Ovary (tissue), 9 donors: ENCODE data around the gene LPIN2. TPM values are rescaled to one million over a fixed set of nuclear protein-coding genes. Genes with fewer than 3 reads are reported as not detected.

ENCODE experiments used
- DNase-seq, 5 donors: peaks; one replicate each; pipeline ENCODE4 v3.0.0-alpha.2; 2019 to 2020
- H3K27ac ChIP-seq, 2 donors: fragments of 200-600 bp; one replicate each; pipeline versions ENCODE4 v1.5.1 to v1.8.0; 2019 to 2022
- H3K27me3 ChIP-seq: fragments of 200-600 bp; one replicate; pipeline ENCODE4 v1.8.0; 2022
- H3K36me3 ChIP-seq: fragments of 200-600 bp; sonication (generic); one replicate; pipeline ENCODE4 v1.5.1; 2019
- H3K4me1 ChIP-seq: one replicate; pipeline ENCODE4 v1.8.1; 2013; ENCODE audit warnings: mild to moderate bottlenecking, moderate library complexity; ENCODE audit not compliant: insufficient read depth
- H3K4me3 ChIP-seq: fragments of 200-600 bp; sonication (generic); one replicate; pipeline ENCODE4 v1.5.1; 2017
- H3K9me3 ChIP-seq, 2 donors: fragments of 200-600 bp in 1 of 2; sonication (generic) in 1 of 2; one replicate each; pipeline versions ENCODE4 v1.5.1 to v1.8.1; 2013 to 2019; ENCODE audit warnings: mild to moderate bottlenecking in 1 of 2, moderate library complexity in 1 of 2
- CTCF ChIP-seq, 3 donors: fragments of 450-650 bp in 2 of 3; fragments of 200-600 bp in 1 of 3; IDR thresholded peaks; one replicate each; pipeline versions ENCODE4 v1.5.1 to v1.8.0; 2016 to 2022; ENCODE audit warnings: antibody characterized with exemption in 3 of 3, mild to moderate bottlenecking in 1 of 3
- EP300 ChIP-seq: sonication (generic); formaldehyde crosslinking; IDR thresholded peaks from one replicate; pipeline ENCODE4 v1.6.1; 2017; ENCODE audit warnings: antibody characterized with exemption
- POLR2A ChIP-seq: fragments of 450-650 bp; IDR thresholded peaks from one replicate; pipeline ENCODE4 v1.6.1; 2017; ENCODE audit warnings: antibody characterized with exemption, mild to moderate bottlenecking, moderate library complexity
- WGBS, 3 donors: extraction: QIAGEN DNeasy Blood & Tissue Kit in 1 of 3; methylation state at CpG; one replicate each; pipeline versions ENCODE4 v1.1.5 to v1.1.7; 2013 to 2017; 5-methylcytosine and 5-hydroxymethylcytosine counted together
- intact Hi-C, 4 donors: fragments of 100-400 bp; cut with DNase I; formaldehyde crosslinking; loops; one replicate each; pipeline versions ENCODE4 v1.11.0 to v1.15.1; 2022 to 2023
- polyA plus RNA-seq, 2 donors: library from polyadenylated mRNA; stranded (reverse); fragments of 200-250 nt in 1 of 2; fragments of 350-450 nt in 1 of 2; fragmentation: Illumina TruSeq in 1 of 2; extraction: RNeasy Lipid Tissue Mini Kit (QIAGEN cat#74804) in 1 of 2; gene quantifications; one replicate each; pipeline ENCODE4 v1.2.3, GENCODE V29; 2013 to 2014
- total RNA-seq, 7 donors: library from RNA; depleted of rRNA in 2 of 7; stranded (reverse); fragments of >200 nt in 2 of 7; fragmentation: NEBNext Ultra II Directional in 3 of 7; extraction: Animal tissue kit (Norgen Biotek cat#: 25700) in 3 of 7; gene quantifications; one replicate each; pipeline versions ENCODE4 v1.1.0 to v1.2.4, GENCODE V29; 2016 to 2023
- donor health status: DM: no; HTN: no; CAD: no; lungs with moderate emphysema.
- donor health status: DM: no; HTN: no; CAD: no.
- donor health status: Bipolar disorder and iron deficiency.
- donor health status: DM: yes; HTN: yes; CAD: no.
- donor health status: DM: no; HTN: no; CAD: no.
- donor health status: DM: yes; HTN: yes; CAD: no.

The LPIN2 gene
- total and polyA plus RNA-seq, 9 donors, result 13.4 to 44.7 (median 26.4) TPM

DNA sequence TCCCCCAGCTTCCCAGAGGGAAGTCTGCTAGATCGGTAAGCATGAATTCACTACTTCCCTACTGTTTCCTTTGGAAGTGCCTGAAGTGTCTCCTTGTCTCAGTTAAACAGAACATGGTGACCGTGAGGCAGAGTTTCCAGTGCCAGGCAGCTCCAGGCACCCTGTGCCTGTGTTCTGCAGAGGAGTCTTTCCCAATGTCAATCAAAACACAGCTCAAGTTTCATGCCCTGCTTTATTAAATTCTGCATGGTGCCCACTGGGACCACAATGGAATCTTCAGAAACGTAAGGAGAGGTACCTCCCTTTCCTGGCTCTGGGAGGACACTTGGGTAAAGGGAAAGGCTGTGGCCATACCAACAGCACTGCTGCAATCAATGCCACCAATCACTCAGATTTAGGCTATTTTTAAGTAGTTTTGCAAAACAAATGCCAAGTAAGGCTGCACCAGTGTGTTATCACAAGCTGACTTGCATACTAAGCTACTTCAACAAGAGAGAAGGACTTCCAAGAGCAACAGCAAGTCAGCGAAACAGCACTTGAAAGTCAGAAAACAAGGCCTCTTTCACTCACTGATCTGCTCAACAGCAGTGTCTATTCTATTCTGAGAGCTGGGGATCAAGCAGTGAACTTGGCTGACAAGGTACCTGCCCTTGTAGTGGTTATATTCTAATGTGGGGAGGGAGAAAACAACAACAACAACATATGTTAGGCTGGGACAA, 14.9 kb downstream of the LPIN2 start:
- no peak overlapping the region for H3K4me3 ChIP-seq
- no peaks in the 10 kb centered on the region for H3K9me3 ChIP-seq
- 59 to 70% (median 63%) methylated on average over 4 of the region's 4 CpGs for WGBS, 3 donors
- intact Hi-C loops, result loop anchor here in 1 of 4 donors (2.0 kb wide), 1 partner anchor 15 kb away; the partner anchor contains the start of gene LPIN2
- TF ChIP-seq CTCF (IDR thresholded peaks at IDR 0.05), result no peak
- TF ChIP-seq POLR2A, result no peak
- no peak for TF ChIP-seq EP300
- peaks cover 10% of the 10 kb centered on the region for H3K4me1 ChIP-seq
- no peaks in the 10 kb centered on the region for H3K27me3 ChIP-seq
- peak overlapping the region in 1 of 2 donors; percentile 31 for H3K27ac ChIP-seq
- DNase-seq, result no peak
- no peaks in the 10 kb centered on the region for H3K36me3 ChIP-seq

DNA sequence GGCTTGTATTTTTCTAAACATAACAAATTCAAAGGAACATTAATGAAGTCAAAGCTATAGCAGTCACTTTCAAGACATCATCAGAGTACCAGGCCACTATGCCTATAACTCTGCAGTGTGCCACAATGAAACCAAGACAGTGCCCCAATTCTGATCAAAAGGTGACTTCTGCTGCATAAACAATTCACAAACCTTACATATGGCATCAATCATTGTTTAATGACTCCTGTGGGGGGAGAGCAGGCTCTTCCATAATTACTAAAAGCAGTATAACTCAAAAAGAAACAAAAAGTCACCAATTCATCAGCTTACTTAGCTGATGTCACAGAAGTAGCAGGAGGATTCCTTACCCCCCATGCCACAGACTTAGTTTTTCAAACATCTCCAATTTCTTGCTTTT, 15.5 kb downstream of the LPIN2 start:
- intact Hi-C loops, result no loop called here
- Histone ChIP-seq H3K27ac (no peak overlapping the region), H3K9me3 (no peaks in the 10 kb centered on the region), H3K36me3 (no peaks in the 10 kb centered on the region), H3K4me3 (no peak overlapping the region), H3K27me3 (no peaks in the 10 kb centered on the region), H3K4me1 (peaks cover 8% of the 10 kb centered on the region)
- DNase-seq, result no peak
- TF ChIP-seq EP300 (no peak), CTCF (IDR thresholded peaks at IDR 0.05) (no peak), POLR2A (no peak)

DNA sequence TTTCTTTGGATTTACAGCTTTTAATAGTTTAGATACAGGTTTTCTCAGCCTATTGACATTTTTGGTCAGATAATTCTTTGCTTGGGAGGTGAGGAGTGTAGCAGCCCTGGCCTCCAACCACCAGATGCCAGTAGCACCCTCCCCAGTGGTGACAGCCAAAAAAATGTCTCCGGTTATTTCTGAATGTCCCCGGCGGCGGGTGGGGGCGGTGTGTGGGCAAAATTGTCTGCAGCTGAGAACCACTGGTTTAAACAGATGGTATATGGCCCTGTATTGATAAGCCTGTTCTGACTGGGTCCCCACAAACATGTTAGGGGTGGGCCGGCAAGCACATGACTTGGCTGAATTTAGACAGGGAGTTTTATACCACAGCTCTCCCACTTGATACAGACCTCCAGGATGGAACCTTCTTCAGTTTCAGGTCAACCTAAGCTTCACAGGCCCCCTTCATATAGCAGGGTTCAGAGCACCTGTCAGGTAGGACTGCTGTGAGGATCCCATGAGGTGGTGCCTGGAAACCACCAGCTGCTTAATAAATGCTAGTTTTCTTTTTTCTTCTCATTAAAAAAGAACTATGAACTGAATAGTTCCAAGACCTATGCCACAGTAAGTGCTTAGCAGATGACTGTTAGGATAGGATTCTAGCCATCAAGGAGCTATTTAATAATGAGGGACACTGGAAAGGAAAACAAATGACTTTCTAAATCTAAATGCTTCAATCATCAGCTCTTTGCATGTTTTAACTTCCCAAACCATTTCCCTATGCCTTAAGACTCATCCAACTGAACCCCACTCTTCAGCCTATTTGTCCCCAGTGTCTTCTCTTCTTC, 18.1 kb downstream of the LPIN2 start:
- DNase-seq, result no peak
- Histone ChIP-seq H3K9me3 (no peaks in the 10 kb centered on the region), H3K4me1 (peaks cover 8% of the 10 kb centered on the region), H3K4me3 (no peak overlapping the region), H3K36me3 (no peaks in the 10 kb centered on the region), H3K27ac (no peak overlapping the region), H3K27me3 (no peaks in the 10 kb centered on the region)
- intact Hi-C loops, result no loop called here
- TF ChIP-seq CTCF (IDR thresholded peaks at IDR 0.05) (no peak), EP300 (no peak)
- 50 to 69% (median 57%) methylated on average over 6 of the region's 6 CpGs for WGBS, 3 donors

DNA sequence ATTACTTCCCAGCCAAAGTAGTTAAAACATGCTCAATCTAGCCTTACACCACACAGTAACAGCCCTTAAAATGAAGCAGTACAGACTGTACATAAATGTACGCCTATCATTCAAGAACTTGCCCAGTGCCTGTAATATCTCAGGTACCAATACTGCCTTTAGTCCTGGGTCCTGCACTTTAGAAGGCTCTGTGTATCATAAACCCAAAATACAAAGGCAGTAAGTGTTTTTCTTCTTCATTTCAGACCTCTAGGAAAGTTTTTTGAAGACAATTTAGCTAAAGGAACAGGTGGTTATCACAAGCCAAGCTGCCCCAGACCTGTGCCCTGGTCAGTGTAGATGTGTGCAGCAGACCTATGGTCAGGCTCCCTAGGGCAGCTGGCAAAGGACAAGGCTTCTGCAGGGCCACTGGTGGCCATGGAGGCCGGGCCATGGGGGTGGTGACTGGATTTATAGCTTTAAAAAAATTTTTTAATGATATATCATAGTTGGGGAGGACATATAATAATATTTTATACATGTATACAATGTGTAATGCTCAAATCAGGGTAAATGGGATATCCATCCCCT, 18.8 kb downstream of the LPIN2 start:
- Histone ChIP-seq H3K9me3 (no peaks in the 10 kb centered on the region), H3K4me3 (no peak overlapping the region), H3K36me3 (no peaks in the 10 kb centered on the region), H3K4me1 (peaks cover 8% of the 10 kb centered on the region), H3K27ac (no peak overlapping the region), H3K27me3 (no peaks in the 10 kb centered on the region)
- WGBS, 3 donors, result 91 to 95% (median 91%) methylated on average over 2 of the region's 2 CpGs
- intact Hi-C loops, result no loop called here
- no peak for DNase-seq
- no peak for TF ChIP-seq EP300
- no peak for TF ChIP-seq CTCF (IDR thresholded peaks at IDR 0.05)
- no peak for TF ChIP-seq POLR2A
